SKM-1 (cell line): Measurements from ENCODE around the gene MYO16.

Source experiments
- DNase-seq: peaks from one replicate; lab custom pipeline; 2025; ENCODE audit not compliant: unreplicated experiment; lab: John Stamatoyannopoulos, UW

Gene MYO16

GRCh38 chr13:108629181-108629752 lies at the start of gene MYO16:
Gene MYO16, plus strand, starts transcription at chr13:108629611. Its CDS starts 234 bp downstream, at chr13:108629845.
- DNase-seq, result no peak

GRCh38 chr13:108586826-108587225 lies 42.6 kb upstream of the MYO16 start:
- no peak for DNase-seq

GRCh38 chr13:108588516-108588915 lies 40.9 kb upstream of the MYO16 start:
- DNase-seq, result no peak

- DNase-seq, result no peak
These were observed 35.3 kb upstream of the MYO16 start for GRCh38 chr13:108594153-108594552.

GRCh38 chr13:108595436-108596274 lies 33.8 kb upstream of the MYO16 start:
- no peak for DNase-seq

GRCh38 chr13:108597943-108598342 lies 31.5 kb upstream of the MYO16 start:
- DNase-seq, result no peak

GRCh38 chr13:108606424-108606823 lies 23.0 kb upstream of the MYO16 start:
- DNase-seq, result no peak

- DNase-seq, result no peak
These were observed 20.1 kb upstream of the MYO16 start for GRCh38 chr13:108609353-108609752.

GRCh38 chr13:108610507-108610906 lies 18.9 kb upstream of the MYO16 start:
- no peak for DNase-seq

GRCh38 chr13:108615241-108615640 lies 14.2 kb upstream of the MYO16 start:
- DNase-seq, result no peak

GRCh38 chr13:108618233-108618632 lies 11.2 kb upstream of the MYO16 start:
- no peak for DNase-seq

- no peak for DNase-seq
These were observed 7.9 kb upstream of the MYO16 start for GRCh38 chr13:108621462-108621861.

GRCh38 chr13:108624108-108624507 lies 5.3 kb upstream of the MYO16 start:
- DNase-seq, result no peak

- DNase-seq, result no peak
These were observed 4.4 kb upstream of the MYO16 start for GRCh38 chr13:108624979-108625378.

GRCh38 chr13:108629988-108630387 lies 577 bp downstream of the MYO16 start:
- no peak for DNase-seq

GRCh38 chr13:108632649-108633167 lies 3.3 kb downstream of the MYO16 start:
- no peak for DNase-seq

- DNase-seq, result no peak
These were observed 9.5 kb downstream of the MYO16 start for GRCh38 chr13:108638901-108639300.

GRCh38 chr13:108643646-108644353 lies 14.4 kb downstream of the MYO16 start:
- DNase-seq, result no peak

- DNase-seq, result no peak
These were observed 16.0 kb downstream of the MYO16 start for GRCh38 chr13:108645376-108645775.

- DNase-seq, result no peak
These were observed 20.9 kb downstream of the MYO16 start for GRCh38 chr13:108650271-108650670.

GRCh38 chr13:108656742-108657141 lies 27.3 kb downstream of the MYO16 start:
- no peak for DNase-seq

- no peak for DNase-seq
These were observed 28.1 kb downstream of the MYO16 start for GRCh38 chr13:108657519-108657918.
